Measurements from ENCODE around the gene SORT1.

DNA sequence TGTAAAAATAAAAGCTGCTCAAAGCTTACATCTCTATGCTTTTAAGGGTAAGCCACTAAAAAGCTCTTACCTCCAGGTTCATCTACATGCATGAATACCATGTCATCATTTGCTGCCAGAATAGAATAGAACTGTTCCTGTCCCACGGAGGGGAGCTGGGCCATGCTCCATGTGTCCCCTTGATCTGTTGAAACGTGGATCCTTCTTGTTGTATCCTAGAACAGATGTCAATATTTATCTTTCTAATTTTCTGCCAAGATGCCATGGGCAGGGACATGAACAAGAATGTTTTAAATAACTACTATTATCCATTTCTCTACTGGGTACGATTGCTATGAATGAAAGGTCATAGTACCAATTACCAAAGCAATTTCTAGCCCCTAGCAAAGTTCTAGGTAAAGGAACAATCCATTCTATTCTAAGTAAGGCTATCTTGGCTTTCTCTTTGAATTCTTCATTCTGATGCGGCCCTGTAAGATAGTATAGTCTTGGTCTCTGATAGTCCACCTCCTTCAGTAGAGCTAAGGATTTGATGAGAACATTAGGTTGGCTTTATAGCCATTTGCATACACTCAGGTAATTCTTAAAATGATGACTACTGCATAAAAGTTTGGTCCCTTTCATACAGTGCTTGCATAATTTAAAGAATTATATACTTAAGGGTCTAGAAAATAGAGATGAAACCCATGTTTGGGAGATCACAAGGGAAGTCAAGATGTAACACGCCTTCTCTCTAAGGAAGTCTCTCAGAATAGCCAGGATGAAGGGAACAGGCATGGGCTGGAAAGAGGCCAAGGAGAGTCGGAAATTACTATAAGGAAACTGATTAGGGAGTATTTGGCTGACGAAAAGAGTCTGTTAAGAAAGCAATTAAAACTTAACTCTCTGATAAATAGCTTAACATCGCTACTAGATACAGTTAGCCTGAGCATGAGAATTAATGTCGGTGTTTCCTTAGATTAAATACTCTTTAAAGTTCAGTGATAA is 55.5 kb downstream of the SORT1 start:
- TF ChIP-seq, protein P1, sequence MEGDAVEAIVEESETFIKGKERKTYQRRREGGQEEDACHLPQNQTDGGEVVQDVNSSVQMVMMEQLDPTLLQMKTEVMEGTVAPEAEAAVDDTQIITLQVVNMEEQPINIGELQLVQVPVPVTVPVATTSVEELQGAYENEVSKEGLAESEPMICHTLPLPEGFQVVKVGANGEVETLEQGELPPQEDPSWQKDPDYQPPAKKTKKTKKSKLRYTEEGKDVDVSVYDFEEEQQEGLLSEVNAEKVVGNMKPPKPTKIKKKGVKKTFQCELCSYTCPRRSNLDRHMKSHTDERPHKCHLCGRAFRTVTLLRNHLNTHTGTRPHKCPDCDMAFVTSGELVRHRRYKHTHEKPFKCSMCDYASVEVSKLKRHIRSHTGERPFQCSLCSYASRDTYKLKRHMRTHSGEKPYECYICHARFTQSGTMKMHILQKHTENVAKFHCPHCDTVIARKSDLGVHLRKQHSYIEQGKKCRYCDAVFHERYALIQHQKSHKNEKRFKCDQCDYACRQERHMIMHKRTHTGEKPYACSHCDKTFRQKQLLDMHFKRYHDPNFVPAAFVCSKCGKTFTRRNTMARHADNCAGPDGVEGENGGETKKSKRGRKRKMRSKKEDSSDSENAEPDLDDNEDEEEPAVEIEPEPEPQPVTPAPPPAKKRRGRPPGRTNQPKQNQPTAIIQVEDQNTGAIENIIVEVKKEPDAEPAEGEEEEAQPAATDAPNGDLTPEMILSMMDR (conservative IDR thresholded peaks at IDR 0.05 in 1 of 2, IDR thresholded peaks at IDR 0.05 in 1 of 2; ENCODE audit: extremely low read depth in 1 of 2, insufficient read depth in 1 of 2, low read depth in 1 of 2, low read length in 2 of 2), result no peak
- no peak for TF ChIP-seq EZH2 (IDR thresholded peaks at IDR 0.05; ENCODE audit: borderline replicate concordance, low read length)
